Measurements from ENCODE around the gene PRSS56. TPM values are rescaled to one million over a fixed set of nuclear protein-coding genes. Genes with fewer than 3 reads are reported as not detected.
A peak's percentile ranks its signal among the peaks of the same experiment; 100 is the strongest.

The PRSS56 gene
- total RNA-seq, 2 donors from 2014 or later = not detected

DNA sequence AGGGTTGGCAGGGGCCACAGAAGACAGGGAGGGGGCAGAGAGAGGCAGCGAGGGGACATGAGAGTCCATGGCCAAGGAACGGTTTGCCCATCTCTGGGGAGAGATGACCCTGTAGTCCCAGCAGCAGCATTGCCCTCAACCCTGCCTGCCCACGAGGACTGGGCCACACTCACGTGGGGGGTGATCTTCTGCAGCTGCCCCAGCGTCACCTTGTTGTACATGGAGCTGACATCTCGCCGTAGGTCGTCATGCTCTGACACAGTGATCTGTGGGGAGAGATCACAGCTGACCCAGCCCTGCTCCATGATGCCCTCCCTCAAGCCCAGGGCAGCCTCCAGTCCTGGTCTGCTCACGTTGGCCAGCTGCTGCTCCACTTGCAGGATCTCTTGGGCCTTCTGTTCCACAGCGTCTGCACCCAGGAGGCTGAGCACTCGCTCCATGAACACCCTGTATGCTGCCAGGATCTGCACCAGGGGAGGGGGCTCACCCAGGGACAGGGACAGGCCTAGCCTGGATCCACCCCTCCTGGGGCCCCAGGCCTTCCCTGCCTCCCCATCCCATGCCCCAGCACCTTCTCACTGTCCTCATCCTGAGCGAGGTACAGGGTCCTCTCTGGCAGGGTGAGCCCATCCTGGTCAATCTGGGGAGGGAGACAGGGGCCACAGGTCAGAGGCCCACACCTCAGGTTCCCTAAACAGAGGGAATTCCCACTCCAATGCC, 35.4 kb upstream of the PRSS56 start:
- H3K36me3 Mint-ChIP-seq = no peaks in the 10 kb centered on the region
- peak overlapping the region in 1 of 2 donors; percentile 65 for H3K27ac Mint-ChIP-seq
- ATAC-seq = no peak
- no peak for DNase-seq (ENCODE audit: low spot score in 2 of 2)
- no peaks in the 10 kb centered on the region for H3K9me3 Mint-ChIP-seq

DNA sequence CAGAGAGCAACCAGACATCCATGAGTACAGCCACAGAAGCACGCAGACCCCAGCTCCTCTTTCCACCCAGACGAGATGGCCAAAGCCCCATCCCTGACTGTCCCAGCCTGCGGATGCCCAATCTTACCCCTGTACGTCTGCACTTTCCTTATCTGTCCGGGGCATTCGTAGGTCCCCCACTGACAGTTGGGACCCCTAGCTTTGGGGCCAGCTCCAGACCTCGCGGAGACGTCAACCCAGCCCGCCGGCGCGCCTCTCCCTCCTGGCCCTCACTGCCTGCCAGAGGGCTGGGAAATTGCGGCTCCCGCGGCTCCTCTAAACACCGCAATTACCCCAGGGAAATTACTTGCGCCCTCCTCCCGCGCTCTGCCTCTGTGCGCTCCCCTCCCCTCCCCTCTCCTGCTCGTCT, 34.8 kb upstream of the PRSS56 start:
- H3K36me3 Mint-ChIP-seq = no peaks in the 10 kb centered on the region
- ATAC-seq = no peak
- no peaks in the 10 kb centered on the region for H3K9me3 Mint-ChIP-seq
- DNase-seq (ENCODE audit: low spot score in 2 of 2) = no peak
- peak overlapping the region in 1 of 2 donors; percentile 65 for H3K27ac Mint-ChIP-seq

GRCh38 chr2:232485757-232486557, 34.2 kb upstream of the PRSS56 start:
- no peak for DNase-seq (ENCODE audit: low spot score in 2 of 2)

GRCh38 chr2:232486558-232487384, 33.4 kb upstream of the PRSS56 start:
- Mint-ChIP-seq H3K36me3 (no peaks in the 10 kb centered on the region), H3K9me3 (no peaks in the 10 kb centered on the region), H3K27ac (no peak overlapping the region)
- DNase-seq (ENCODE audit: low spot score in 2 of 2) = no peak
- peak in 1 of 2 donors; percentile 20 for ATAC-seq

More at GRCh38 chr2:232485757-232486557, 34.2 kb upstream of the PRSS56 start:
- Mint-ChIP-seq H3K9me3 (no peaks in the 10 kb centered on the region), H3K27ac (no peak overlapping the region), H3K36me3 (no peaks in the 10 kb centered on the region)
- ATAC-seq = no peak

GRCh38 chr2:232487385-232488096, 32.6 kb upstream of the PRSS56 start, which contains the start of gene ECEL1:
Gene ECEL1, minus strand, starts transcription at chr2:232487834. Its CDS starts 1,181 bp downstream, at chr2:232486653.
- peak; percentile 12 to 47 for ATAC-seq
- H3K36me3 Mint-ChIP-seq = no peaks in the 10 kb centered on the region
- no peaks in the 10 kb centered on the region for H3K9me3 Mint-ChIP-seq
- DNase-seq (ENCODE audit: low spot score in 2 of 2) = no peak
- H3K27ac Mint-ChIP-seq = no peak within 1 kb of the TSS

- Mint-ChIP-seq H3K9me3 (no peaks in the 10 kb centered on the region), H3K27ac (no peak overlapping the region), H3K36me3 (no peaks in the 10 kb centered on the region)
- ATAC-seq (peak in 1 of 2 donors; percentile 31), DNase-seq (ENCODE audit: low spot score in 2 of 2) (no peak)
Measured at GRCh38 chr2:232488097-232488711, 32.0 kb upstream of the PRSS56 start.

GRCh38 chr2:232488721-232489300, 31.4 kb upstream of the PRSS56 start:
- no peaks in the 10 kb centered on the region for H3K36me3 Mint-ChIP-seq
- H3K9me3 Mint-ChIP-seq = no peaks in the 10 kb centered on the region
- ATAC-seq (no peak), DNase-seq (ENCODE audit: low spot score in 2 of 2) (no peak)
- H3K27ac Mint-ChIP-seq = no peak overlapping the region

- Mint-ChIP-seq H3K9me3 (no peaks in the 10 kb centered on the region), H3K36me3 (no peaks in the 10 kb centered on the region), H3K27ac (no peak overlapping the region)
- DNase-seq (ENCODE audit: low spot score in 2 of 2) = no peak
- ATAC-seq = no peak
Measured at GRCh38 chr2:232489516-232490220, 30.5 kb upstream of the PRSS56 start.

- no peaks in the 10 kb centered on the region for H3K9me3 Mint-ChIP-seq
- H3K27ac Mint-ChIP-seq = no peak overlapping the region
- H3K36me3 Mint-ChIP-seq = no peaks in the 10 kb centered on the region
- DNase-seq (ENCODE audit: low spot score in 2 of 2) = no peak
- ATAC-seq = no peak
Measured at GRCh38 chr2:232490221-232491138, 29.7 kb upstream of the PRSS56 start.

GRCh38 chr2:232491139-232491780, 28.9 kb upstream of the PRSS56 start:
- Mint-ChIP-seq H3K9me3 (no peaks in the 10 kb centered on the region), H3K36me3 (no peaks in the 10 kb centered on the region), H3K27ac (peak overlapping the region in 1 of 2 donors; percentile 84)
- DNase-seq (ENCODE audit: low spot score in 2 of 2) (no peak), ATAC-seq (no peak)

- Mint-ChIP-seq H3K9me3 (no peaks in the 10 kb centered on the region), H3K36me3 (no peaks in the 10 kb centered on the region), H3K27ac (no peak overlapping the region)
- ATAC-seq = no peak
- DNase-seq (ENCODE audit: low spot score in 2 of 2) = no peak
Measured at GRCh38 chr2:232492236-232492848, 27.8 kb upstream of the PRSS56 start.

- H3K36me3 Mint-ChIP-seq = no peaks in the 10 kb centered on the region
- no peaks in the 10 kb centered on the region for H3K9me3 Mint-ChIP-seq
Measured at GRCh38 chr2:232492963-232493700, 27.1 kb upstream of the PRSS56 start.

More at GRCh38 chr2:232492963-232493700, 27.1 kb upstream of the PRSS56 start:
- no peak overlapping the region for H3K27ac Mint-ChIP-seq
- DNase-seq (ENCODE audit: low spot score in 2 of 2) (no peak), ATAC-seq (no peak)
